Peyer's patch (tissue), 4 donors: ENCODE measurements around the gene CD36. TPM values are rescaled to one million over a fixed set of nuclear protein-coding genes. Genes with fewer than 3 reads are reported as not detected.

Experiments
- DNase-seq, 3 donors: peaks; one replicate each; pipeline ENCODE4 v3.0.0-alpha.2; 2017 to 2019
- H3K27ac ChIP-seq, 4 donors: fragments of 200-600 bp; sonication (generic); one replicate each; pipeline ENCODE4 v1.5.1; 2016 to 2019
- H3K27me3 ChIP-seq, 2 donors: fragments of 200-600 bp; sonication (generic); one replicate each; pipeline ENCODE4 v1.5.1; 2019
- H3K36me3 ChIP-seq, 3 donors: fragments of 200-600 bp; sonication (generic); one replicate each; pipeline ENCODE4 v1.5.1; 2016 to 2019
- H3K4me1 ChIP-seq, 4 donors: fragments of 200-600 bp; sonication (generic); one replicate each; pipeline ENCODE4 v1.5.1; 2016 to 2019
- H3K4me3 ChIP-seq, 4 donors: fragments of 200-600 bp; sonication (generic); 1 replicate in 3 of 4; 2 replicates in 1 of 4; pipeline ENCODE4 v1.5.1; 2016 to 2019; ENCODE audit warnings: mild to moderate bottlenecking in 1 of 4
- H3K9me3 ChIP-seq, 4 donors: fragments of 200-600 bp; sonication (generic); one replicate each; pipeline ENCODE4 v1.5.1; 2016 to 2019; ENCODE audit warnings: mild to moderate bottlenecking in 1 of 4
- POLR2A ChIP-seq, 2 donors: fragments of 450-650 bp; IDR thresholded peaks; one replicate each; pipeline ENCODE4 v1.5.1; 2017; ENCODE audit warnings: antibody characterized with exemption in 2 of 2, mild to moderate bottlenecking in 2 of 2, moderate library complexity in 2 of 2
- total RNA-seq, 4 donors: library from RNA; depleted of rRNA; stranded (reverse); fragments of >200 nt; gene quantifications; one replicate each; pipeline ENCODE4 v1.1.0, GENCODE V29; 2016
- TF ChIP-seq, protein P1 (sequence below), 6 experiments: fragments of 450-650 bp in 4 of 6; fragments of 200-600 bp in 2 of 6; sonication (generic) in 1 of 6; IDR thresholded peaks; one replicate each; pipeline ENCODE4 v1.5.1; 2017 to 2019; ENCODE audit warnings: antibody characterized with exemption in 6 of 6, mild to moderate bottlenecking in 3 of 6, moderate library complexity in 1 of 6

Gene CD36
- total RNA-seq, 4 donors from 2014 or later = 8.9 to 35.5 (median 24.4) TPM

DNA sequence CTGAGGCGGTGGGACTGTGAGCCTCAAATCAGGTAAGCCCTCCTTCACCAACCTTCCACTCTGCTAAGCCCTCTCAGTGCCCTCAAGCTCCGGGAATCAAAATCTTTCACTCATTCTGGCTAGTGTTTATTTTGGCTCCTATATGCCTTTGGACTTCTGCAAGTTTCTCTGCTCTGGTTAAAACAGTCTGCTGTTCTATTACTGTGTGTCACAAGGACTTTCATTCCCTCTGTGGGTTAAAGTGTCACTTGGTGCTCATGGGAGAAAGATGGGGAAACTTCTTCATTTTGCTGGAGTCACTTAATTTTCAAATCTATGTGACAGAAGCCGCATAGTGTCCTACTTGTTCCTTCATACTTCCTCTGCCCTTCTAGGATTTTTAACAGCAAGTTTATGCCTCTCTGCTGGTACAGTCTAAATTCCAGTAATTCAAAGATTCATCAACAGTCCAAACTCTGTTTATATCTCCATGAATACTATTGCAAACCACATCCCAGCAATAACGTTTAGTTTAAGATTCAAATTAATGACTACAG lies 61.3 kb downstream of the CD36 start:
- TF ChIP-seq, protein P1, sequence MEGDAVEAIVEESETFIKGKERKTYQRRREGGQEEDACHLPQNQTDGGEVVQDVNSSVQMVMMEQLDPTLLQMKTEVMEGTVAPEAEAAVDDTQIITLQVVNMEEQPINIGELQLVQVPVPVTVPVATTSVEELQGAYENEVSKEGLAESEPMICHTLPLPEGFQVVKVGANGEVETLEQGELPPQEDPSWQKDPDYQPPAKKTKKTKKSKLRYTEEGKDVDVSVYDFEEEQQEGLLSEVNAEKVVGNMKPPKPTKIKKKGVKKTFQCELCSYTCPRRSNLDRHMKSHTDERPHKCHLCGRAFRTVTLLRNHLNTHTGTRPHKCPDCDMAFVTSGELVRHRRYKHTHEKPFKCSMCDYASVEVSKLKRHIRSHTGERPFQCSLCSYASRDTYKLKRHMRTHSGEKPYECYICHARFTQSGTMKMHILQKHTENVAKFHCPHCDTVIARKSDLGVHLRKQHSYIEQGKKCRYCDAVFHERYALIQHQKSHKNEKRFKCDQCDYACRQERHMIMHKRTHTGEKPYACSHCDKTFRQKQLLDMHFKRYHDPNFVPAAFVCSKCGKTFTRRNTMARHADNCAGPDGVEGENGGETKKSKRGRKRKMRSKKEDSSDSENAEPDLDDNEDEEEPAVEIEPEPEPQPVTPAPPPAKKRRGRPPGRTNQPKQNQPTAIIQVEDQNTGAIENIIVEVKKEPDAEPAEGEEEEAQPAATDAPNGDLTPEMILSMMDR (IDR thresholded peaks at IDR 0.05) = no peak
- TF ChIP-seq POLR2A (IDR thresholded peaks at IDR 0.05) = no peak
- H3K36me3 ChIP-seq = no peaks in the 10 kb centered on the region

DNA sequence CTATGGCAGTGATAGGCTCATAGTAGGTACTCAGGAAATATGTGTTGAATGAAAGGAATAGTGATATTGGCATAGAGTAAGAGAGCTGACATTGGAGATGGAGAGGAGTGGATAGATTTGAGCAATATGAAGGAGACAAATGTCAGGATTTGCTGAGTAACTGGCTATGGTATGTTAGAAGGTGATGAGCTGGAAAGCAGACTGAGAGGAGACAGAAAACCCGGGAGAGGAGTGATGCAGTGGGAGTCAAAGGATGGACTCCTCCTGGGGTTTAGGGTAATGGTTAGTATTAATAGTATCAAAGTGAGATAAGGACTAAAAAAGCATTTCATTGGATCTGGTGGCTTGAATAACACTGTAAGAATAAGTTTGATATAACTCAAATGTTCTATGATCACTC lies 64.8 kb downstream of the CD36 start:
- DNase-seq = no peak
- H3K36me3 ChIP-seq = no peaks in the 10 kb centered on the region
- no peak overlapping the region for H3K4me3 ChIP-seq
- no peaks in the 10 kb centered on the region for H3K4me1 ChIP-seq
- H3K9me3 ChIP-seq = no peaks in the 10 kb centered on the region
- H3K27ac ChIP-seq = no peak overlapping the region
- TF ChIP-seq, protein P1 (IDR thresholded peaks at IDR 0.05) = no peak
- no peak for TF ChIP-seq POLR2A (IDR thresholded peaks at IDR 0.05)
- no peaks in the 10 kb centered on the region for H3K27me3 ChIP-seq

More for the DNA sequence above, 61.3 kb downstream of the CD36 start:
- Histone ChIP-seq H3K27ac (no peak overlapping the region), H3K27me3 (no peaks in the 10 kb centered on the region), H3K4me3 (no peak overlapping the region), H3K9me3 (no peaks in the 10 kb centered on the region), H3K4me1 (no peaks in the 10 kb centered on the region)
- DNase-seq = no peak

DNA sequence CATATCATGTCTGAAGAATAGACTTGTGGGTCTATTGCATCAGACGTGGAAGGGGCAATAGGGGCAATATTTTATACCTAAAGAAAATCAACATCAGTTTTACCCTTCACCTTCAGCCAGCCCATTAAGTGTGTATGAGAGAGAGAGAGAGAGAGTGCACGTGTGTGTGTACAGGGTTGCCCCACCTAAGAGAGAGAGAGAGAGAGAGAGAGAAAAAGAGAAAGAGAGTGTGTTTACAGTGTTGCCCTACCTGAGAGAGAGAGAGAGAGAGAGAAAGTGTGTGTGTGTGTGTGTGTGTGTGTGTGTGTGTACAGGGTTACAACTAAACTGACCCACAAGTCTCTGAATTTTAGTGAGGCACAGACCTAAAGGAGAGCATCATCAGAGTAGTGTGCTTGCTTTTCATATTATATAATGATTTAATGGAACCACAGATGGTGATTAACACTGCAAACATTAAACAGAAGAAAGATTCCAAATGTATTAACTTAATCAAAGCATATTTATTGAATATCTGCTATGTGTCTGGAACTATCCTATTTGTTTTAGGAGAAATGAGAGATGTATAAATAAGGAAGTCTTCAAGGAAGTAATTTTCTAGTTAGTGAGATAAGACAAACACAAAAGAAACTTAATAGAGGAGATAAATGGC lies 66.8 kb downstream of the CD36 start:
- DNase-seq = no peak

DNA sequence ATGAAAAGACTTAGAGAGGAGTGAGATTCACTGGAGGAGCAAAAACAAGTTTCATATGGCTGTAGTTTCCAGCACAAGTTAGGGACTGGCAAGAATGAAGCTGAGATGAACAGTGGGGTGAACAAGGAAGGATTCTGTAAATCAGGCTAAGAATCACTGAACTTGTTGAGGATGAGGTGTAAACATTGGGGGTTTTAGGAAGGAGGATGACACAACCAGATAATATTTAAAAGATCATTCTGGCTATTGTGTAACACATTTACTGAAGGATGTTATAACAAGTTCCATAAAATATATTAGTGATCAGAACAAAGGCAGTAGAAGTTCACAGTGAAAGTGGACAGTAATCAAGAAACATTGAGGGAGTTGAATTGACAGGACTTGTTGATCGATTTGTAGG lies 68.9 kb downstream of the CD36 start:
- Histone ChIP-seq H3K4me1 (no peaks in the 10 kb centered on the region), H3K4me3 (no peak overlapping the region), H3K27ac (no peak overlapping the region), H3K9me3 (no peaks in the 10 kb centered on the region), H3K27me3 (no peaks in the 10 kb centered on the region), H3K36me3 (no peaks in the 10 kb centered on the region)
- TF ChIP-seq, protein P1 (IDR thresholded peaks at IDR 0.05) = no peak
- no peak for TF ChIP-seq POLR2A (IDR thresholded peaks at IDR 0.05)
- no peak for DNase-seq

More for the DNA sequence above, 66.8 kb downstream of the CD36 start:
- Histone ChIP-seq H3K4me3 (no peak overlapping the region), H3K27ac (no peak overlapping the region), H3K27me3 (no peaks in the 10 kb centered on the region), H3K9me3 (no peaks in the 10 kb centered on the region), H3K36me3 (no peaks in the 10 kb centered on the region), H3K4me1 (no peaks in the 10 kb centered on the region)
- TF ChIP-seq, protein P1 (IDR thresholded peaks at IDR 0.05) = no peak
- no peak for TF ChIP-seq POLR2A (IDR thresholded peaks at IDR 0.05)

DNA sequence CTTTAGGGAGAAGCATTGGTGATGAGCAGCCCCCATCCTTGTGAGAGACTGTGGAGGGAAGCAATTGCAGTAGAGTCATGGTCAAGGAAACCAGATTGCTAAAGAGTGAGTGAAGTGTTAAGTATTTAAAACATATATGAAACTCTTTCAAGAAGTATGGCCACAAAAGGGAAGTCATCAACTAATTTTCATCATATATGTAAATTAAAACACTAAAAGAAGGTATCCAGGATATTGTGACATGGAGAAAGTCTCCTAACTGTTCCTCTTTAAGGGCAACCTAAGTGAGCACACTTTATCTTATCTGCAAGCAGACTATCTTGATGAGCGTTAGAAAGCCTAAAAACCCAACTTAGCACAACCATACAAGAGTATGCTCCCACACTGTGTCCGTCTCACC lies 69.7 kb downstream of the CD36 start:
- no peaks in the 10 kb centered on the region for H3K27me3 ChIP-seq
- no peak overlapping the region for H3K4me3 ChIP-seq
- TF ChIP-seq, protein P1 (IDR thresholded peaks at IDR 0.05) = no peak
- TF ChIP-seq POLR2A (IDR thresholded peaks at IDR 0.05) = no peak
- H3K36me3 ChIP-seq = no peaks in the 10 kb centered on the region
- no peaks in the 10 kb centered on the region for H3K9me3 ChIP-seq
- no peak for DNase-seq
- no peaks in the 10 kb centered on the region for H3K4me1 ChIP-seq
- no peak overlapping the region for H3K27ac ChIP-seq
